ENCODE results near the gene CCDC60. TPM values are rescaled to one million over a fixed set of nuclear protein-coding genes. Genes with fewer than 3 reads are reported as not detected.

CCDC60 gene
- total and polyA plus RNA-seq, 10 of the 15 experiments (the other 5 are each of a cell fraction or from before 2014, with no cell fraction given), result 0.19 TPM; not detected in 9

- BruUV-seq (replicated peaks), result no TSS peak
Measured at GRCh38 chr12:119338593-119339363, 4.2 kb downstream of the CCDC60 start.

GRCh38 chr12:119340578-119340977, 6.0 kb downstream of the CCDC60 start:
- Histone ChIP-seq H3K79me2 (ENCODE audit: control insufficient read depth, insufficient read depth, low read length) (no peaks in the 10 kb centered on the region), H3K4me1 (ENCODE audit: control insufficient read depth, insufficient read depth, low read length) (no peaks in the 10 kb centered on the region), H4K20me1 (ENCODE audit: control insufficient read depth, insufficient read depth) (no peaks in the 10 kb centered on the region), H3K27me3 (replicated peaks in 1 of 2; ENCODE audit: control insufficient read depth in 2 of 2, insufficient read depth in 2 of 2, low read length in 1 of 2) (no peaks in the 10 kb centered on the region), H3K9ac (ENCODE audit: control insufficient read depth, insufficient read depth, low read length) (no peak overlapping the region), H3K9me3 (replicated peaks; ENCODE audit: control insufficient read depth, insufficient read depth, low read length) (no peaks in the 10 kb centered on the region), H3K4me2 (ENCODE audit: control insufficient read depth, insufficient read depth) (no peak overlapping the region), H3K36me3 (ENCODE audit: control insufficient read depth in 2 of 2, insufficient read depth in 2 of 2, low read length in 1 of 2) (no peaks in the 10 kb centered on the region), H3K4me3 (no peak overlapping the region), H3K27ac (ENCODE audit: control insufficient read depth, insufficient read depth) (no peak overlapping the region), H2AFZ (ENCODE audit: control insufficient read depth, low read depth, low read length) (no peak overlapping the region)
- ChIA-PET CTCF (no interaction called here), SMC1A (ENCODE audit: uncharacterized antibody, unreplicated experiment) (no interaction called here), POLR2A (no interaction called here), RAD21 (ENCODE audit: unreplicated experiment) (no interaction called here)
- ATAC-seq (no peak), FAIRE-seq (no peak), DNase-seq (ENCODE audit: low read depth, low spot score) (no peak)
- WGBS (ENCODE audit: insufficient coverage, insufficient replicate concordance, low lambda C conversion rate, missing lambda C conversion rate), result 29% methylated on average over 7 of the region's 7 CpGs
- no TSS peak for BruUV-seq (replicated peaks)
- intact Hi-C loops (cut with micrococcal nuclease; ENCODE audit: unreplicated experiment), result no loop called here
- in situ Hi-C loops (cut with MboI), result no loop called here
- TF ChIP-seq HSF1 (IDR thresholded peaks at IDR 0.05; ENCODE audit: low read depth, low read length), result no peak
- TF ChIP-seq TCF3 (IDR thresholded peaks at IDR 0.05; ENCODE audit: borderline replicate concordance, insufficient read depth, low read depth, low read length), result no peak
- TF ChIP-seq ZNF592 (IDR thresholded peaks at IDR 0.05), result no peak
- TF ChIP-seq YY1 (IDR thresholded peaks at IDR 0.05; ENCODE audit: low read depth, low read length), result no peak
- no peak for TF ChIP-seq SIN3A (IDR thresholded peaks at IDR 0.05; ENCODE audit: low read depth, low read length)
- TF ChIP-seq ZNF384 (IDR thresholded peaks at IDR 0.05; ENCODE audit: borderline replicate concordance, low read depth, low read length), result no peak
- no peak for TF ChIP-seq RB1 (IDR thresholded peaks at IDR 0.05; ENCODE audit: borderline replicate concordance)
- TF ChIP-seq IRF5 (IDR thresholded peaks at IDR 0.05; ENCODE audit: borderline replicate concordance), result no peak

More at GRCh38 chr12:119338593-119339363, 4.2 kb downstream of the CCDC60 start:
- DNase-seq (ENCODE audit: low read depth, low spot score), result no peak
- no peak overlapping the region for H2AFZ ChIP-seq (ENCODE audit: control insufficient read depth, low read depth, low read length)
- no peak for ATAC-seq
- no peak for FAIRE-seq
- 24% methylated on average over 11 of the region's 11 CpGs for WGBS (ENCODE audit: insufficient coverage, insufficient replicate concordance, low lambda C conversion rate, missing lambda C conversion rate)
- H3K9me3 ChIP-seq (replicated peaks; ENCODE audit: control insufficient read depth, insufficient read depth, low read length), result no peaks in the 10 kb centered on the region
- TF ChIP-seq MXI1 (IDR thresholded peaks at IDR 0.05; ENCODE audit: low read depth, low read length), result no peak
- no peak for TF ChIP-seq ZBED1 (IDR thresholded peaks at IDR 0.05; ENCODE audit: borderline replicate concordance)
- TF ChIP-seq SUPT20H (IDR thresholded peaks at IDR 0.05; ENCODE audit: borderline replicate concordance, control insufficient read depth, low read depth, low read length), result no peak
- no peaks in the 10 kb centered on the region for H4K20me1 ChIP-seq (ENCODE audit: control insufficient read depth, insufficient read depth)
- ChIA-PET RAD21 (ENCODE audit: unreplicated experiment) (no interaction called here), POLR2A (no interaction called here), CTCF (no interaction called here), SMC1A (ENCODE audit: uncharacterized antibody, unreplicated experiment) (no interaction called here)
- H3K4me1 ChIP-seq (ENCODE audit: control insufficient read depth, insufficient read depth, low read length), result no peaks in the 10 kb centered on the region
- no peaks in the 10 kb centered on the region for H3K27me3 ChIP-seq (replicated peaks in 1 of 2; ENCODE audit: control insufficient read depth in 2 of 2, insufficient read depth in 2 of 2, low read length in 1 of 2)
- no peak overlapping the region for H3K27ac ChIP-seq (ENCODE audit: control insufficient read depth, insufficient read depth)
- in situ Hi-C loops (cut with MboI) (no loop called here), intact Hi-C loops (cut with micrococcal nuclease; ENCODE audit: unreplicated experiment) (no loop called here)
- H3K9ac ChIP-seq (ENCODE audit: control insufficient read depth, insufficient read depth, low read length), result no peak overlapping the region
- H3K79me2 ChIP-seq (ENCODE audit: control insufficient read depth, insufficient read depth, low read length), result no peaks in the 10 kb centered on the region
- no peaks in the 10 kb centered on the region for H3K36me3 ChIP-seq (ENCODE audit: control insufficient read depth in 2 of 2, insufficient read depth in 2 of 2, low read length in 1 of 2)
- no peak overlapping the region for H3K4me2 ChIP-seq (ENCODE audit: control insufficient read depth, insufficient read depth)
- H3K4me3 ChIP-seq, result no peak overlapping the region

All from GM12878 (cell line).